ENCODE measurements around the gene SNTB2. TPM values are rescaled to one million over a fixed set of nuclear protein-coding genes. Genes with fewer than 3 reads are reported as not detected.

Gene SNTB2
- total RNA-seq, 2 experiments from 2014 or later, result 7.3 to 7.8 TPM

GRCh38 chr16:69187446-69188235 is 677 bp downstream of the SNTB2 start:
- peaks cover 44% of the 10 kb centered on the region for H3K4me1 Mint-ChIP-seq (ENCODE audit: low read depth)
- CTCF ChIA-PET, result interaction anchor here (0.7 to 2.7 kb wide), 5 partner anchors 21 to 101 kb away, joined by 3 to 8 read pairs (median 4); no protein-coding TSS in a partner anchor
- peak; percentile 55 for DNase-seq
- H3K27me3 Mint-ChIP-seq (ENCODE audit: low read depth), result no peaks in the 10 kb centered on the region
- H3K36me3 Mint-ChIP-seq (ENCODE audit: low read depth), result no peaks in the 10 kb centered on the region
- peak overlapping the region; percentile 79 for H3K4me3 Mint-ChIP-seq
- H3K27ac Mint-ChIP-seq, result no peak overlapping the region
- intact Hi-C loops (cut with micrococcal nuclease), result loop anchor here (1.0 to 2.0 kb wide), 4 partner anchors 21 to 124 kb away; partner anchors contain the start of genes CHTF8, UTP4 and VPS4A
- no peaks in the 10 kb centered on the region for H3K9me3 Mint-ChIP-seq

GRCh38 chr16:69188236-69188549 is 1.2 kb downstream of the SNTB2 start:
- H3K9me3 Mint-ChIP-seq, result no peaks in the 10 kb centered on the region
- intact Hi-C loops (cut with micrococcal nuclease), result loop anchor here (1.0 kb wide), 1 partner anchor 22 kb away; no protein-coding TSS in a partner anchor
- H3K4me3 Mint-ChIP-seq, result peak overlapping the region; percentile 79
- H3K27ac Mint-ChIP-seq, result no peak overlapping the region
- peak; percentile 41 for DNase-seq
- H3K4me1 Mint-ChIP-seq (ENCODE audit: low read depth), result peaks cover 44% of the 10 kb centered on the region
- no peaks in the 10 kb centered on the region for H3K36me3 Mint-ChIP-seq (ENCODE audit: low read depth)
- H3K27me3 Mint-ChIP-seq (ENCODE audit: low read depth), result no peaks in the 10 kb centered on the region
- CTCF ChIA-PET, result interaction anchor here (0.6 to 2.7 kb wide), 4 partner anchors 22 to 365 kb away, joined by 3 to 8 read pairs (median 4); no protein-coding TSS in a partner anchor

GRCh38 chr16:69188716-69189115 is 1.8 kb downstream of the SNTB2 start:
- no peaks in the 10 kb centered on the region for H3K36me3 Mint-ChIP-seq (ENCODE audit: low read depth)
- no peak overlapping the region for H3K27ac Mint-ChIP-seq
- peaks cover 44% of the 10 kb centered on the region for H3K4me1 Mint-ChIP-seq (ENCODE audit: low read depth)
- no peak for DNase-seq
- no peaks in the 10 kb centered on the region for H3K9me3 Mint-ChIP-seq
- intact Hi-C loops (cut with micrococcal nuclease), result loop anchor here (1.0 kb wide), 1 partner anchor 22 kb away; no protein-coding TSS in a partner anchor
- peak overlapping the region; percentile 79 for H3K4me3 Mint-ChIP-seq
- H3K27me3 Mint-ChIP-seq (ENCODE audit: low read depth), result no peaks in the 10 kb centered on the region
- CTCF ChIA-PET, result interaction anchor here (0.6 to 2.7 kb wide), 4 partner anchors 22 to 365 kb away, joined by 3 to 8 read pairs (median 4); no protein-coding TSS in a partner anchor

- CTCF ChIA-PET, result interaction anchor here (0.6 to 1.2 kb wide), 3 partner anchors 23 to 86 kb away, joined by 3 to 4 read pairs (median 3); no protein-coding TSS in a partner anchor
- DNase-seq, result no peak
These were observed 3.2 kb downstream of the SNTB2 start for GRCh38 chr16:69190046-69190588.

GRCh38 chr16:69190598-69190997 is 3.6 kb downstream of the SNTB2 start:
- no peaks in the 10 kb centered on the region for H3K36me3 Mint-ChIP-seq (ENCODE audit: low read depth)
- H3K27me3 Mint-ChIP-seq (ENCODE audit: low read depth), result no peaks in the 10 kb centered on the region
- no peak overlapping the region for H3K27ac Mint-ChIP-seq
- no peak for DNase-seq
- H3K4me3 Mint-ChIP-seq, result no peak overlapping the region
- no peaks in the 10 kb centered on the region for H3K9me3 Mint-ChIP-seq
- CTCF ChIA-PET, result interaction anchor here (0.6 to 1.2 kb wide), 3 partner anchors 24 to 87 kb away, joined by 3 to 4 read pairs (median 3); no protein-coding TSS in a partner anchor
- H3K4me1 Mint-ChIP-seq (ENCODE audit: low read depth), result peaks cover 33% of the 10 kb centered on the region
- intact Hi-C loops (cut with micrococcal nuclease), result no loop called here

More at GRCh38 chr16:69190046-69190588, 3.2 kb downstream of the SNTB2 start:
- Mint-ChIP-seq H3K9me3 (no peaks in the 10 kb centered on the region), H3K27me3 (ENCODE audit: low read depth) (no peaks in the 10 kb centered on the region), H3K4me1 (ENCODE audit: low read depth) (peaks cover 36% of the 10 kb centered on the region), H3K4me3 (no peak overlapping the region), H3K36me3 (ENCODE audit: low read depth) (no peaks in the 10 kb centered on the region), H3K27ac (no peak overlapping the region)
- intact Hi-C loops (cut with micrococcal nuclease), result no loop called here

- CTCF ChIA-PET, result interaction anchor here (0.6 to 1.2 kb wide), 2 partner anchors 24 to 87 kb away, joined by 3 to 4 read pairs; no protein-coding TSS in a partner anchor
- no peak for DNase-seq
- Mint-ChIP-seq H3K4me1 (ENCODE audit: low read depth) (peaks cover 31% of the 10 kb centered on the region), H3K4me3 (no peak overlapping the region), H3K36me3 (ENCODE audit: low read depth) (no peaks in the 10 kb centered on the region), H3K27ac (no peak overlapping the region), H3K27me3 (ENCODE audit: low read depth) (no peaks in the 10 kb centered on the region), H3K9me3 (no peaks in the 10 kb centered on the region)
- intact Hi-C loops (cut with micrococcal nuclease), result no loop called here
These were observed 4.2 kb downstream of the SNTB2 start for GRCh38 chr16:69191136-69191535.

GRCh38 chr16:69193855-69194254 is 6.9 kb downstream of the SNTB2 start:
- DNase-seq, result no peak
- H3K4me1 Mint-ChIP-seq (ENCODE audit: low read depth), result peaks cover 16% of the 10 kb centered on the region
- CTCF ChIA-PET, result no interaction called here
- H3K4me3 Mint-ChIP-seq, result no peak overlapping the region
- H3K27ac Mint-ChIP-seq, result no peak overlapping the region
- H3K27me3 Mint-ChIP-seq (ENCODE audit: low read depth), result no peaks in the 10 kb centered on the region
- H3K9me3 Mint-ChIP-seq, result no peaks in the 10 kb centered on the region
- no peaks in the 10 kb centered on the region for H3K36me3 Mint-ChIP-seq (ENCODE audit: low read depth)
- intact Hi-C loops (cut with micrococcal nuclease), result no loop called here

GRCh38 chr16:69194488-69194887 is 7.5 kb downstream of the SNTB2 start:
- intact Hi-C loops (cut with micrococcal nuclease), result no loop called here

GRCh38 chr16:69195369-69196029 is 8.5 kb downstream of the SNTB2 start:
- DNase-seq, result no peak
- CTCF ChIA-PET, result interaction anchor here (0.8 kb wide), 1 partner anchor 27 kb away, joined by 3 read pairs; no protein-coding TSS in a partner anchor
- no peaks in the 10 kb centered on the region for H3K27me3 Mint-ChIP-seq (ENCODE audit: low read depth)
- peaks cover 10% of the 10 kb centered on the region for H3K4me1 Mint-ChIP-seq (ENCODE audit: low read depth)
- H3K27ac Mint-ChIP-seq, result no peak overlapping the region
- intact Hi-C loops (cut with micrococcal nuclease), result no loop called here
- H3K36me3 Mint-ChIP-seq (ENCODE audit: low read depth), result no peaks in the 10 kb centered on the region
- H3K4me3 Mint-ChIP-seq, result no peak overlapping the region
- no peaks in the 10 kb centered on the region for H3K9me3 Mint-ChIP-seq

More at GRCh38 chr16:69194488-69194887, 7.5 kb downstream of the SNTB2 start:
- Mint-ChIP-seq H3K27me3 (ENCODE audit: low read depth) (no peaks in the 10 kb centered on the region), H3K36me3 (ENCODE audit: low read depth) (no peaks in the 10 kb centered on the region), H3K9me3 (no peaks in the 10 kb centered on the region), H3K27ac (no peak overlapping the region), H3K4me1 (ENCODE audit: low read depth) (peaks cover 14% of the 10 kb centered on the region), H3K4me3 (no peak overlapping the region)
- no peak for DNase-seq
- CTCF ChIA-PET, result no interaction called here

GRCh38 chr16:69197573-69197972 is 10.6 kb downstream of the SNTB2 start:
- no peaks in the 10 kb centered on the region for H3K4me1 Mint-ChIP-seq (ENCODE audit: low read depth)
- H3K27ac Mint-ChIP-seq, result no peak overlapping the region
- intact Hi-C loops (cut with micrococcal nuclease), result no loop called here
- no peaks in the 10 kb centered on the region for H3K27me3 Mint-ChIP-seq (ENCODE audit: low read depth)
- no peaks in the 10 kb centered on the region for H3K9me3 Mint-ChIP-seq
- H3K36me3 Mint-ChIP-seq (ENCODE audit: low read depth), result no peaks in the 10 kb centered on the region
- no peak overlapping the region for H3K4me3 Mint-ChIP-seq
- no peak for DNase-seq
- CTCF ChIA-PET, result no interaction called here

- Mint-ChIP-seq H3K36me3 (ENCODE audit: low read depth) (no peaks in the 10 kb centered on the region), H3K4me3 (no peak overlapping the region), H3K27me3 (ENCODE audit: low read depth) (no peaks in the 10 kb centered on the region), H3K4me1 (ENCODE audit: low read depth) (peaks cover 6% of the 10 kb centered on the region), H3K9me3 (no peaks in the 10 kb centered on the region), H3K27ac (no peak overlapping the region)
- CTCF ChIA-PET, result interaction anchor here (0.6 to 0.7 kb wide), 2 partner anchors 78 to 155 kb away, joined by 3 read pairs; no protein-coding TSS in a partner anchor
- no peak for DNase-seq
- intact Hi-C loops (cut with micrococcal nuclease), result no loop called here
These were observed 12.4 kb downstream of the SNTB2 start for GRCh38 chr16:69199382-69199781.

GRCh38 chr16:69201291-69201690 is 14.3 kb downstream of the SNTB2 start:
- H3K4me1 Mint-ChIP-seq (ENCODE audit: low read depth), result peaks cover 16% of the 10 kb centered on the region
- no peaks in the 10 kb centered on the region for H3K36me3 Mint-ChIP-seq (ENCODE audit: low read depth)
- intact Hi-C loops (cut with micrococcal nuclease), result loop anchor here (10.0 kb wide), 1 partner anchor 74 kb away; no protein-coding TSS in a partner anchor
- CTCF ChIA-PET, result no interaction called here
- no peaks in the 10 kb centered on the region for H3K27me3 Mint-ChIP-seq (ENCODE audit: low read depth)
- DNase-seq, result no peak
- H3K27ac Mint-ChIP-seq, result no peak overlapping the region
- H3K4me3 Mint-ChIP-seq, result no peak overlapping the region
- no peaks in the 10 kb centered on the region for H3K9me3 Mint-ChIP-seq
